GM12865 (cell line): Measurements from ENCODE around the gene MAGI2.

Source experiments
- DNase-seq: peaks from one replicate; pipeline ENCODE4 v3.0.0; 2010; ENCODE audit warnings: low read depth
- H3K4me3 ChIP-seq: 2 replicates; pipeline ENCODE4 v1.5.1; 2011; ENCODE audit warnings: mild to moderate bottlenecking, low read depth, low read length, control low read depth
- CTCF ChIP-seq: IDR thresholded peaks from 2 replicates; pipeline ENCODE4 v1.5.1; 2011; ENCODE audit warnings: low read length, control low read depth, low read depth, inconsistent platforms; ENCODE audit not compliant: insufficient read depth; ENCODE audit errors: missing control alignments

The MAGI2 gene

DNA sequence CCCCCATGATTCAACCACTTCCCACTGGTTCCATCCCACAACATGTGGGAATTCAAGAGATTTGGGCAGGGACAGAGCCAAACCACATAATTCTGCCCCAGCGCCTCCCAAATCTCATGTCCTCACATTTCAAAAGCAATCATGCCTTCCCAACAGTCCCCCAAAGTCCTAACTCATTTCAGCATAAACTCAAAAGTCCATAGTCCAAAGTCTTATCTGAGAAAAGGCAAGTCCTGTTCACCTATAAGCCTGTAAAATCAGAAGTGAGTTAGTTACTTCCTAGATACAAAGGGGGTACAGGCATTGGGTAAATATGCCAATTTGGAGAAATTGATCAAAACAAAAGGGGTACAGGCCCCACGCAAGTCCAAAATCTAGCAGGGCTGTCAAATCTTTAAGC lies 272.9 kb downstream of the MAGI2 start:
- TF ChIP-seq CTCF = no peak
- no peak overlapping the region for H3K4me3 ChIP-seq
- DNase-seq = no peak

GRCh38 chr7:79176859-79177477 lies 276.5 kb downstream of the MAGI2 start:
- H3K4me3 ChIP-seq = no peak overlapping the region
- TF ChIP-seq CTCF = peak; percentile 27
- peak; percentile 23 for DNase-seq

GRCh38 chr7:79175374-79175773 lies 278.1 kb downstream of the MAGI2 start:
- no peak for TF ChIP-seq CTCF
- no peak overlapping the region for H3K4me3 ChIP-seq
- DNase-seq = no peak

DNA sequence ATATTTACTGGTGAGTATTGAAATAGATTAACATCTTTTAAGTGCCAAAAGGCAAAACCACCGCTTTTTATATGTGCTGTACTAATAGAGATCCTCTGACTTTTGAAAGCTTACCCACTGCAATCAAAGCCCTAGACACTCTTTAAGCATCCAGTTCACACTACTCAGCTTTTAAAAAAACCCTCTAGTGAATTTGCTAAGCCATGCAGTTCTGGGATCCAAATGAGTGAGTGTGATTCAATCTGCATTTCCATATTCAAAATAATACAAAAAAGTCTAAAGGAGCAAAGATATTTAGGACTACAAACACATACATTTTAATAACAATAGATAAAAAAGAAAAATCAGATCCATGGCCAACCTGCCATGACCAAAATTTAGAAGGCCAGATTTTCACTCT lies 288.2 kb downstream of the MAGI2 start:
- H3K4me3 ChIP-seq = no peak overlapping the region
- no peak for TF ChIP-seq CTCF
- DNase-seq = no peak

DNA sequence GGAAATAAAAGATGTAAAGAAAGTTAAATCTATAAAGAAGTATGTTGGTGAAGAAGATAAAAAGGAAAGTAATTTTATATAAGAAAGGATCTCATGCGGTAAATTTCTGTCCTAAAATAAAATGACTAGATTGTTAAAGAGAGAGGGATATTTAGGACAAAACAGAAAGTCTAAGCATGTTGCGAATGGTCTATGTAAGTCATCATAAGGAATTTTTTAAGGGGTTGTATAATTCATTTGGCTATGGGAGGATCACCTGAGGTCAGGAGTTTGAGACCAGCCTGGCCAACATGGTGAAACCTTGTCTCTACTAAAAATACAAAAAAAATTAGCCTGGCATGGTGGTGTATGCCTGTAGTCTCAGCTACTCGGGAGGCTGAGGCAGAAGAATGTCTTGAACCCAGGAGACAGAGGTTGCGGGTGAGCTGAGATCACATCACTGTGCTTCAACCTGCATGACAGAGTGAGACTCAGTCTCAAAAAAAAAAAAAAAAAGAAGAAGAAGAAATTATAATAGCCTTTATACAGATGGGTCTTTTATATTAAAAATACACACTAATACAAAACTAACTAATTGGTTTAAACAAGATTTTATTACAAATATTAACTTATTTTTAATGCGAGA lies 294.3 kb downstream of the MAGI2 start:
- H3K4me3 ChIP-seq = no peak overlapping the region
- TF ChIP-seq CTCF = no peak
- DNase-seq = no peak

GRCh38 chr7:79157281-79157680 lies 296.2 kb downstream of the MAGI2 start:
- H3K4me3 ChIP-seq = no peak overlapping the region
- no peak for DNase-seq
- no peak for TF ChIP-seq CTCF

DNA sequence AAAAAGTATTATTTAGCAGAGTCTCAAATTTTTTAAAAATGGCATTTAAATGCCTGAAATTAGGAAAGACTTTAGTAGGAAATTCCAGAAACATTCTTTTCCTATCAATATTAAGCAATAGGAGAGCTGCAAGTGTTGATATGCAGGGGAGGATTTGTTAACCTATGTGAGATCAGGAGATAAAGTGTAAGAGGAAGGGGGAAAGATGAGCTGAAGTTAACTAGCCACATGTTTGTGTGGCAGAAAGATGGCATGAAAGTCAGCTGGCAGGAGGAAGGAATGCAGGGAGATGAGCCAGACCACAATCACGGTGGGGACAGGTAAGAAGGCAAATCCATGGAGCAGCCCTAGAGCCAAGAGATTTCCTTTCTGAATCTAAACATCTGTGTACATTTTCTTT lies 303.6 kb downstream of the MAGI2 start:
- H3K4me3 ChIP-seq = no peak overlapping the region
- TF ChIP-seq CTCF = no peak

More for the DNA sequence above, 303.6 kb downstream of the MAGI2 start:
- no peak for DNase-seq
